HG03108 (cell line): Measurements from ENCODE around the gene SLC38A1.
"Not testable (repeated sequence)": the region's sequence is repeated elsewhere in the genome, so short reads cannot be mapped to it uniquely, and the experiment has no call there.

Source experiments
- ATAC-seq: cut with Tn5 transposase; IDR thresholded peaks from one replicate; pipeline ENCODE4 v1.9.1; 2021; ENCODE audit warnings: moderate library complexity; ENCODE audit not compliant: unreplicated experiment

SLC38A1 gene

DNA sequence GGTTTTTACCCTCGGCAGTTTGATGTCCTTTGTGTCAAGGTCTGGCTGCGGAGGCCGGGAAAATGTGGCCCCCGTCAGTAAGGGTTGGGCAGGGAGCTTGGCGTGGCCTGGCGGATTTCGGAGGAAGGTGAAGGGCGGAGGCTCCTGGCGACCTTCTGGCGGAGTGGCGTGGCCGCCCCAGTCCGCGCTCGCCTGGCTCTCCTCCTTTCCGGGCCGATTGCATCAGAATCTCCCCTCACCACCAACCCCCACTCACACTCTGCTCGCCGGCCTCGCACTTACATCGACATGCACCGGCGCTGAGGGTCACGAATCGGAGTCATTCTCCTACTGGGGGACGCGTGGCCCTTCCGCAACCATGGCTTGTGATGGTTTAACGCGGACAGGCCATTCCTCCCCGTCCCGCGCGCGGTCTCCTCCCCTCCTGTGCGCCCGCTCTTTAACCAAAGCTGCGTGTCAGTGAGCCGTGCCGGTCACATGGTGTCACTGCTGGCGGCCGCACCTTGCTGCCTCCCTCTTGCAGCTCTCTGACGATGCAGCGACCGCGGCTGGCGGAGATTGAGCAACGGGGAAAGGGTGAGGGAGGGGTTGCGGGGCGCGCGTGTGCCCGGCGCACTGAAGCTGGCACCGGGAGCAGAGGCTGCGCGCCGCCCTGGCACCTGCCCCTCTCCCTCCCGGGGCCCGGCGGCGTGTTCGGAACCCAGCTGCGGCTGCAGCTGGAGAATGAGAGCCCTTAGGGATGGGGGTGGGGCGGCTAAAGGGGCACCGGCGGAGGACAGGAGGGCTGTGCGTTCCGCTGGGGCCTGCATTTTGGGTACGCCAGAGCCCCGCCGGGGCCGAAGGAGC is at the start of gene SLC38A1:
Gene SLC38A1 (minus strand): TSS at position 461 of the 846 bp plus-strand sequence. CDS start 29,243 bp downstream, outside the sequence.
- ATAC-seq: peak; percentile 58

DNA sequence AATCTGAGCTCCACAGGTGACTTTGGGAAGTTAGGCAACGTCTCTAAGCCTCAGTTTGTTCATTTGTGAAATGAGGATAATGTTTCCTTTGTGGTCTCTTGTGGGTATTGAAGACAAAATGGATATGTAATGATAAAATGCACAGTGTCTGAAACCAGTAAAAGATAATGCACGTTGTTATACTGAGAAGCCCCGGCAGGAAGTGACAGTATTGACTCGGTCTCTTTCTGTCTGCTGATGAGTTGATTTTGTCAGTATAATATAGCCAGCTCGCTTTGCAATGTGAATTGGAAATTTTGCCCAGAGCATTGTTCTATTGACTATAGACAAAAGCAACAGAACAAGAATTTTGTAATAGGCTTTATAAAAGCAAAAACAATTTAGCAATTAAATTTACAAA is 49.2 kb upstream of the SLC38A1 start:
- ATAC-seq: no peak

DNA sequence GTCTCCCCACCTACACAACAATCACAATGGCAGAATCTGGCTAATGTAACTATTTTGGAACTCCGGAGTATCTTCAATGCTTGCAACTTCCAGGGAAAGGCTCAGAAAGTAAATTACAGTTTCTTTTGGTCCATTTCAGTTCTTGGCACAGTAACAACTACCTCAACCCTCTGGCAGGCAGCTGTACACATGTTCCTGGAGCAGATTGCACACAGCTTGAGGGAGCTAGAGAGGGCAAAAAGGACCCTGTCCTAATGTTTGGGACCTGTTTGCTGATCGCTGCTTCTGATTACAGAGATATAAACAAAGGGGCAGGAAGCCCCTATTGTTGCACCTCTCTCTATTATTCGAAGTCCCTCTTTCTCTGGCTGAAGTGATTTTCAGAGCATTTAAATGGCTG is 35.2 kb upstream of the SLC38A1 start:
- ATAC-seq: no peak

DNA sequence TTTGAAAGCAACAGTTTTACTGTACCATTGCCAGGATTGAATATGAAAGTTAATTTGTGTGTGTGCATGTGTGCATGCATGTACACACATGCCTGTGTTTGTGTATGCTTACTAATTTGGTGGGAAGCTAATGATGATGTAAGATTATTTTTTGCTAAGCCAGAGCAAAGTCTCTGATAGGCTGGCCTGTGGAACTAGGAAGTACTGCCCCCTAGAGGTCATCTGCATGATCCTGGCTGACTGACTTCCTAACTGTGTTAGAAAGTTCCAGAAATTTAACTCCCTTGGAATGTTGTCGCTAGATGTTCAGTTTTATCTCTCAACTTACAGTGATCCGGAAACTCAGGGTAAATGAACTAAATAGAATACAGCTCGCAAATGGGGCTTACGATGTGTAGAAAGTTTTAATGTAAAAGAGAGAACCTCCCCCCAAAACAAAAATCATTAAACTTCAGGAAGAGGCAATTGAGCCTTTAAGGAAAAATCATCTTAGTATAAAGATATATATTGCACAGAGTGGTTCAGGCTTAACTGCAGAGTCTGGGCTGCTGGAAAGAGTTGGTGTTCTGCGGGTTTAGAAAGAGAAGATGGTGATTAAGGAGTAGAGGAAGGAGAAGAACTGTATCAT is 34.3 kb upstream of the SLC38A1 start:
- ATAC-seq: no peak

DNA sequence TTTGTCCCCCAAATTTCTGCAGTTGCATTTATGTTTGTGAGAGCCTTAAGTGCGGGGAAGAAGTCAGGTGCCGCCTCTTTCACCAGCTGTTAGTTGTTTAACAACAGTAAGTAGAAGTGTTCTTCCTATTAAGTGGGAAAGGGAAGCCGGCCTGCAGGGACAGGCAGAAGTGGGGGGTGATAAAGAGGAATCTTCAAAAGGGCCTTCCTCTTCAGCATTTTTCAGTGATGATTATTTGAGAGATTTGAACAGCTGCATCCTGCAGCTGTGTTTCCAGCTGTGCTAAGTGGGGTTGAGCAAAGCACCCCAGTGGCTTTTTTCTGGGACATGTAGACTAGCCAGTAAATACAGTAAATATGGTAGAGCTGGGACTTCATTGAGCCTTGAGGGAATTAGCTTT is 32.1 kb upstream of the SLC38A1 start:
- ATAC-seq: no peak

DNA sequence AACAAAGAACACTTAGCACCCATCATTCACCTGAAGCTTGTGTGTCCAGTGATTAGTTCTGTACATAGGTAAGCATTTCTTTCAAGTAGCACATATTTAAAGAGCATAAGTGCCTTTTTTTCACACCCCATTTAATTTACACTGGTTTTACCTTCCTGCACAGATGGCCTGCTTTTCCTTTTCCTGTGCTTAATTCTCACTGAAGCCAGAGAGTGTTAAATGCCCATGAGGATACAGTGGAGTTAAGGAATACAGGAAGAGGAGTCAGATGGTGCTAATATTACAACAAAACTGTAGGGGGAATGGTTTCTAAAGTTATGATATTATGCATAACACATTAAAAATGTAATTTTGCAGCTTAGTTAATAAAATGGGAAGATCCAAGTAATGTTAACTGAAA is 31.0 kb upstream of the SLC38A1 start:
- no peak for ATAC-seq

DNA sequence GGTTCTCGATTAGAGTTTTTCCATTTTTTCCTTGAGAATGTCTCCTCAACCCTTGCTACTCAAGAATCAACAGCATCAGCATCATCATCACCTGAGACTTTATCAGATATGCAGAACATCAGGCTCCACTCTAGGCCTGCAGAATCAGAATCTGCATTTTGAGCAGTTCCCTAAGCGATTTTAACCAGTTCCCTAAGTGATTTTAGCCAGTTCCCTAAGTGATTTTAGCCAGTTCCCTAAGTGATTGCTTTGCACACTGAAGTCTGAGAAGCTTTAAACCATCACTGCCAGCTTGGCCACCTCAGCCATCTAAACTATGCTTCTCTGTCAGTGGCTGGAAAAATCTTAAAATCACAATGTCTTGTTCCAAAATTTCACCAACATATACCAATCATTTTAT is 29.4 kb upstream of the SLC38A1 start:
- ATAC-seq: no peak

DNA sequence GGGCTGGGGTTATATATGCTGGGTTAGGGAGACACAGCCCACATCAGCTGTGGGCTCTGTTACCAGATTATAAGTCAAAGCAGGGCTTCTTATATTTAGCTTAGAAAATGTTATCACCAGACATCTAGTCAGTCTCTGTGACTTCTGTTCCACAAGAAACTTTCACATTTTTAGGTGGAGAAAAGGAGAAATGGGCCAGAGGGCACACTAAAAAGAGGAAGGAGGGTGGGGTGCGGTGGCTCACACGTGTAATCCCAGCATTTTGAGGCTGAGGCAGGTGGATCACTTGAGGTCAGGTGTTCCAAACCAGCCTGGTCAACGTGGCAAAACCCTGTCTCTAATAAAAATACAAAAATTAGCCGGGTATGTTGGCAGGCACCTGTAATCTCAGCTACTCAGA is 28.0 kb upstream of the SLC38A1 start:
- ATAC-seq: no peak

DNA sequence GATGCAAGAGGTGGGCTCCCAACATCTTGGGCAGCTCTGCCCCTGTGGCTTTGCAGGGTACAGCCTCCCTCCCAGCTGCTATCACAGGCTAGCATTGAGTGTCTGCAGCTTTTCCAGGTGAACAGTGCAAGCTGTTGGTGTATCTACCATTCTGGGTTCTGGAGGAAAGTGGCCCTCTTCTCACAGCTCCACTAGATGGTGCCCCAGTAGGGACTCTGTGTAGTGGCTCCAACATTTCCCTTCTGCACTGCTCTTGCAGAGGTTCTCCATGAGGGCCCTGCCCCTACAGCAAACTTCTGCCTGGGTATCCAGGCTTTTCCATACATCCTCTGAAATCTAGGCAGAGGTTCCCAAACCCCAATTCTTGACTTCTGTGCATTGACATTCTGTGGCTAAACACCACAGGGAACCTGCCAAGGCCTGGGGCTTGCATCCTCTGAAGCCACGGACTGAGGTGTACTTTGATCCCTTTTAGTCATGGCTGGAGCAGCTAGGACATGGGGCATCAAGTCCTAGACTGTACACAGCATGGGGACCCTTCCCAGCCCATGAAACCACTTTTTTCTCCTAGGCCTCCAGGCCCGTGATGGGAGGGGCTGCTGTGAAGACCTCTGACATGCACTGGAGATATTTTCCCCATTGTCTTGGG is 24.0 kb upstream of the SLC38A1 start:
- ATAC-seq: no peak

DNA sequence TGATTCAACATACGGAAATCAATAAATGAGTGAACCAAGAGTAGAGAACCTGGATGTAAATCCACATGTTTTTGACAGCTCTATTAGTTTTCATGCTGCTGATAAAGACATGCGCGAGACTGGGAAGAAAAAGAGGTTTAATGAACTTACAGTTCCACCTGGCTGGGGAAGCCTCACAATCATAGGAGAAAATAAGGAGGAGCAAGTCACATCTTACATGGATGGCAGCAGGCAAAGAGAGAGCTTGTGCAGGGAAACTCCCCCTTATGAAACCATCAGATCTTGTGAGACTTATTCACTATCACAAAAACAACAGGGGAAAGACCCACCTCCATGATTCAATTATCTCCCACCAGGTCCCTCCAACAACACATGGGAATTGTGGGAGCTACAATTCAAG is 23.1 kb upstream of the SLC38A1 start:
- not testable (repeated sequence) for ATAC-seq

DNA sequence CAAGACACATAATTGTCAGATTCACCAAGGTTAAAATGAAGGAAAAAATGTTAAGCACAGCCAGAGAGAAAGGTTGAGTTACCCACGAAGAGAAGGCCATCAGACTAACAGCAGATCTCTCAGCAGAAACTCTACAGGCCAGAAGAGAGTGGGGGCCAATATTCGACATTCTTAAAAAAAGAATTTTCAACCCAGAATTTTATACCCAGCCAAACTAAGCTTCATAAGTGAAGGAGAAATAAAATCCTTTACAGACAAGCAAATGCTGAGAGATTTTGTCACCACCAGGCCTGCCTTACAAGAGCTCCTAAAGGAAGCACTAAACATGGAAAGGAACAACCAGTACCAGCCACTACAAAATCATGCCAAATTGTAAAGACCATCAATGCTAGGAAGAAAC is 16.3 kb upstream of the SLC38A1 start:
- ATAC-seq: not testable (repeated sequence)

DNA sequence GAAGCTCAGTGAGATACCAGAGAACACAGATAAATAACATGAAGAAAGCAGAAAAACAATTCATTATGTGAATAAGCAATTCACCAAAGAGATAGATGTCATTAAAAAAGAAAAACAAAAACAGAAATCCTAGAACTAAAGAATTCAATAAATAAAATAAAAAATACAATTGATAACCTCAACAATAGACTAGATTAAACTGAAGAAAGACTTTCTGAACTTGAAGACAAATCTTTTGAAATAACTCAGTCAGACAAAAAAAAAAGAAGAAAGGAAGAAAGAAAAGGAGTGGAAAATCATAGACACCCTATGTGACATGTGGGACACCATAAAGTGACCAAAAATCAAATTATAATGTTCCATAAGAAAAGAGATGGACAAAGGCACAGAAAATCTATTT is 14.0 kb upstream of the SLC38A1 start:
- ATAC-seq: no peak

DNA sequence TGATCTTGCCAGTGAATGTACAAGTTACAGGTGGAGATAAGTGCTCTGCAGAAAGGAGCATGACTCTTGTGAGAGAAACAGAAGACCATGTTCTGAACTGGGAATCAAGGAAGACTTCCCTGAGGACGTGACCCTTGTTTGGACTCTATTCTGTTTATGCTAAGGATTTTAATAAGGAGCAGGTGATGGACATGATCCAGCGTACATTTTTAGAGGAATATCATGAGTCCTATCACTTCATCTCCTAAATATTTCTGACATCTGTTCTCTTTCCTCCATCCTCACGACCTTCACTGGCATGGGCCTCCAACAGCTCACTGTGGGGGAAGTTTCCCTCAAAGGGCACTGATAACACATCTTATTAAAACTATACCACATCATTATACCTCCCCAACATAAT is 7.9 kb upstream of the SLC38A1 start:
- no peak for ATAC-seq

DNA sequence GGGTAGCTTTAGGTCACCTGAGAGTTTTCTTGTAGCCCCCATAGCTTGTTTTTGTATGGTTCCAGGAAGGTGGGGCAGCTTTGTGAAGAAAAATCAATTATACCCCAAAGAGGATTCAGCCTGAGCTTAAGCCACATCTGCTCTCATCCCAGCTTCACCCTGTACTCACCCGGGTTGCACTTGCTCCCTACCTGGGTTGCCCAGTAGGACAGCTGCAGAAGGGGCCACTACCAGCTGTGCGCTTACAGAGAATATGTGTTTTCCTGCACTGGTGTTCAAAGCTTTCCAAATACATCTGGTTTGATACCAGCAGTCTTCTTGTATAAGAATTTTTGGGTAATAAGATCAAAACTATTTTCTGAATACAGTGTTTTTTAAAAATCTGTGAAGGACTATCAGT is 3.0 kb upstream of the SLC38A1 start:
- ATAC-seq: no peak

DNA sequence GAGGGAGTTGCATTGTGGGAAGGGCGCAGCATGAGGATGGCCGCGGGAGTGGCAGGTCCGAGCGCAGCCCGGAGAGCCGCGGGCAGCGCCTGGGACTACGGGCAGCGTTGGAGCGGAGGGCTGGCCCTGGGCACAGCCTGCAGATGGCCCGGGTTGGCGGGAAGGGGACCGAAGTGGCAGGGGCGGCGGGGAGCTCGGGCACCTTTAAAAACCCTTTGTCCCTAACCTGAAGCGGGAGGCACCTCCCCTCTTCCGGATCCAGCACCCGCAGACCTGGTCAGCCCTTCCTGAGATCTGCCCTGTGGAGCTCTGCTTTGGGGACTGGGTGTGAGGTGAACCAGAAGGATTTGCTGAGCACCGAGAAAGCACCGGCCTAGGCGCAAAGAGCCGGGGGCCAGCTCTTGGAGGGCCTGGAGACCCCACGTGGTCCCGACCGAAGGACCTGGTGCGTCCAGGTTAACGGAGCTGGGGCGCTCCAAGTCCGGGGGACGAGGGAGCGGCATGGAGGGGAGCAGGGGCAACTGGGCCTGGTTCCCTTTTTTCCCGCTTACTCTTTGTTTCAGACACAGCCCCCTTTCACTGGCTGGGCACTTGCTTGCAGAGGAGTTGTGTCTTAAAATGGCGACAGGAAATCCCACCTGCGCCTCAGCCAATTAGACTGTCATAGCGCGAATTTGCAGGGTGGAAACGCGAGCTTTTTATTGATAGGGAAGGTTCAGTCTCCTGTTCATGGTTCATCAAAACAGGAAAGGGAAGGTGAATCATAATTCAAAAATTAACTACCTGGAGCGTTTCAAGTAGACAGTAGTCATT is 792 bp upstream of the SLC38A1 start:
- peak; percentile 27 for ATAC-seq

DNA sequence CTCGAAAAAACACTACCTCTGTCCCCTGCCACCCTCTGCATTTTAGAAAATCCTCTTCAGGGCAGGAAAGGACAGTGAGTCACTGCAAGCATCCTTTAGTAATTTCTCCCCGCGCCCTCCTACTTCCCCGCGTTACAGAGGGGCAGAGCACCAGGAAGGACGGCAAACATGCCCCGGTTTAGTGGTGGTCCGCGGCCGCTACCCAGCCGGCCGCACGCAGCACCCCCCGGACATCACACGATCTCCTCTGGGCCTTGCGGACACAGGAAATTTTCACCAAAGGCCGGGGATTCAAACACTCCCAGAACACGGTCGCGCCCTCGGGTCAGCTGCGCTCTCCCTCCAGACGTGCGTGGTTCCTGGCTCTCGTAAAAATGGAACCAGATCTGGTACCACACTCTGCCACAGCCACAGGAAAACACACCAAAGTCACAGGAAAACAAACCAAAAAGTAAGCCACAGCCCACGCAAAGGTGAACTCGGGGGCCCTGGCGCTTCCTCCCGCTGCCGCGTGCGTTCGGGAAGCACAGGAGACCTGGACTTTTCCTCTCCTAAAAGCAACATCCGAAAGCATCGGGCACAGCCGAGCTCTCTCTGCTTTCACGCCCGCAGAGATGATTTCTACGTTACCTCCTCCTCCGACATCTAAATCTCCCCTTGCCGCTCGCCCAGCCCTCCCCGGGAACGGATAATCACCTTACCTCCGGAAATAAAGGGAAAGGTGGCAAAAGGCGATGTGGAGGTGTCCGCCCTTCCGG is 839 bp downstream of the SLC38A1 start:
- no peak for ATAC-seq

DNA sequence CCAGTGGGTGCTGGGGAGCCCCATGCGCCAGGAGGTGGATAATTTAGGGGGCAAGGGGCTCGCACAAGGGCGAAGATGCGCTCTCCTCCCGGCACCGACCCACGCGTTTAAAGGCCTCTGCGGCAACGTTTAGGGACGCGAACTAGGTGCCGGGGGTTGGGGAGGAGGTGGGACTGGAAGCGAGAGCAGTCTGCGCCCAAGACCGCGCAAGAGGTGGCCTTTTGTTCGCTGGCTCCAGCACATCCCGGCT is 1.3 kb downstream of the SLC38A1 start:
- no peak for ATAC-seq

DNA sequence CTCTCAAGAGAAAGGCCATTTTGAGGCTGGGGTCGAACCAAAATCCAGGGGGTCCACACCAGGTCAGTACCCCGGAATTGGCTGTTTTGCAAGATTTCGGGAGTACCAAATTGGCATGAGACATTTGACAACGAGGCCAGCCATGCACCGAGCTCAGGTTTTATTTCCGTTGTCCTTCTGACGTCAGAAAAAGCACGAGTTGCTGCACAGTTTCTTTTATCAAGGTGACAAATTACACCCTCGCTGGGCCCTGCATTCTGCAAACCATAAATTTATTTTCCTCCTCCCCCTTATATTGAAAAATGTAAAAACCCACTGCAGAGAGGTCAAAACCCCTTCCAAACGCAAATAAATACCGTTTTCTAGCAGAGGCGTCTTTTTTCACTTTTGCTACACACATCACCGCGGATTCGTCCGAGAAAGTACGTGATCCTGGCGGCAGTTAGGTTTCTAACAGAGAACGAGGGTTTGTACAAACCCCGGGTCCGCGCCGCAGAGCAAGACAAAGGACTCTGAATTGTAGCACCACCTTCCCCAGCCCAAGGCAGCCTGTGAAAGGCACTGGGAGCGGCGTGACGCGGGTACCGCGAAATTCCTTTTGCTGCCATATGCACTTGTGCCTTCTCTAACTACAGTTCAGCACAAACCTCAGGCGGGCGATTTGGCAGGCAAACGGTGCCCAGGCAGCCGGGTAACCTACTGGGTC is 1.8 kb downstream of the SLC38A1 start:
- no peak for ATAC-seq

DNA sequence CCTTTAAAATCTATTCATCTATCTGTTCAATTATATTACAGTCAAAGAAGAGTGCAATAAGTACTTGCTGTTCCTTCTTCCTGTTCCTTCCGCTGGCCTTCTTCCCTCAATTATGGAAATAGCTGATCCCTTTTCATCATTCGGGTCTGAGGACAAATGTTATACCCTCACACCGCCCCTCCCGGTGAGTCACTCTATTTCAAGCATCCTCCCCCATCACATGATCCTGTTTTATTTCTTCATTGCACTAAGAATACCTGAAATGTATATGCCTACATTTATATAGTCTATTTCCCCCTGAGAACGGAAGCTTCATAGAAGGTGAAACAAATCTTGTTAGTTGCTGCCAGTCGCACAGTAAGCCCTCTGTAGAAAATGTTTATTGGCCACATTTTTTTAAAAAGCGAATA is 2.5 kb downstream of the SLC38A1 start:
- no peak for ATAC-seq

DNA sequence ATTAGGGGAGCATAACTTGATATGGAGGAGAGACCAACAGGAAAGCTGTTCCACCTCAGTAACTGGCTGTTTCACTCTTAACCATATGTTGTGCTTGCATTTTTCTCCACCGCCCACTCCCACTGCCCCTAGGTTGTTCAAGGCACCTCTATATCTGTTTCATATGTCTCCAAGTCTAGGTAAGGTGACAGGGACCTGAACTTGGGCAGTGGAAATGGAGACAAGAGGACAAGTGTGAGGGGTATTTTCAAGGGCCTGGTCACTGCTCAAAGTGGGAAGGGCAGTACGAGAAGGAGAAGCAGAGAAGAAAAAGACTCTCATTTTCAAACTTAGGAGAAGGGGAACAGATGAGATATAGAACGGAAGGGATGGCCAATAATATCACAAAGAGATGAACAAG is 3.1 kb downstream of the SLC38A1 start:
- ATAC-seq: no peak
